MM.1S (cell line): ENCODE measurements around the gene UNC119.

Experiments
- DNase-seq: peaks from one replicate; pipeline ENCODE4 v3.0.0-alpha.2; 2015
- H2AFZ ChIP-seq: fragments of 300-600 bp; sonication (generic); 2 replicates; pipeline ENCODE4 v1.6.0; 2016; ENCODE audit warnings: antibody characterized with exemption, low read length
- H3F3A ChIP-seq: fragments of 300-600 bp; sonication (generic); 2 replicates; pipeline ENCODE4 v1.6.1; 2016; ENCODE audit warnings: mild to moderate bottlenecking, antibody characterized with exemption, low read length, moderate library complexity, mixed read lengths; ENCODE audit not compliant: insufficient read depth
- H3K27ac ChIP-seq: fragments of 300-600 bp; sonication (generic); 2 replicates; pipeline ENCODE4 v1.5.1; 2016; ENCODE audit warnings: mild to moderate bottlenecking, low read length
- H3K27me3 ChIP-seq: fragments of 300-600 bp; sonication (generic); replicated peaks from 2 replicates; pipeline ENCODE4 v1.6.0; 2016; ENCODE audit warnings: low read length; ENCODE audit not compliant: insufficient read depth
- H3K36me3 ChIP-seq: fragments of 300-600 bp; sonication (generic); replicated peaks from 2 replicates; pipeline ENCODE4 v1.6.1; 2016; ENCODE audit warnings: mild to moderate bottlenecking, low read length, mixed read lengths; ENCODE audit not compliant: insufficient read depth
- H3K4me1 ChIP-seq: fragments of 300-600 bp; sonication (generic); 2 replicates; pipeline ENCODE4 v1.6.1; 2016; ENCODE audit warnings: low read length, mixed read lengths
- H3K4me2 ChIP-seq: fragments of 300-600 bp; sonication (generic); 2 replicates; pipeline ENCODE4 v1.6.0; 2016; ENCODE audit warnings: low read depth, low read length
- H3K4me3 ChIP-seq: fragments of 300-600 bp; sonication (generic); 2 replicates; pipeline ENCODE4 v1.5.1; 2016; ENCODE audit warnings: low read length, mixed read lengths
- H3K79me2 ChIP-seq: fragments of 300-600 bp; sonication (generic); 2 replicates; pipeline ENCODE4 v1.6.1; 2016; ENCODE audit warnings: mixed run types, low read length, mixed read lengths
- H3K9ac ChIP-seq: fragments of 300-600 bp; sonication (generic); 2 replicates; pipeline ENCODE4 v1.6.1; 2016; ENCODE audit warnings: low read length, mixed read lengths
- H3K9me2 ChIP-seq: fragments of 300-600 bp; sonication (generic); replicated peaks from 2 replicates; pipeline ENCODE4 v1.6.1; 2016; ENCODE audit warnings: mild to moderate bottlenecking, low read length, mixed read lengths; ENCODE audit not compliant: insufficient read depth
- H3K9me3 ChIP-seq: fragments of 300-600 bp; sonication (generic); replicated peaks from 2 replicates; pipeline ENCODE4 v1.6.1; 2016; ENCODE audit warnings: mild to moderate bottlenecking, low read length, mixed read lengths; ENCODE audit not compliant: insufficient read depth
- H4K20me1 ChIP-seq: fragments of 300-600 bp; sonication (generic); 2 replicates; pipeline ENCODE4 v1.6.1; 2016; ENCODE audit warnings: mild to moderate bottlenecking, low read length, moderate library complexity, mixed read lengths; ENCODE audit not compliant: insufficient read depth
- CTCF ChIP-seq: fragments of 300-600 bp; sonication (generic); IDR thresholded peaks from 2 replicates; pipeline ENCODE4 v1.5.1; 2016; ENCODE audit warnings: antibody characterized with exemption, low read length, mixed read lengths
- EZH2 ChIP-seq: fragments of 300-600 bp; sonication (generic); optimal IDR thresholded peaks from 2 replicates; pipeline ENCODE3; 2017; ENCODE audit warnings: low read depth, mild to moderate bottlenecking, antibody characterized with exemption, low read length, mixed read lengths
- EZH2phosphoT487 ChIP-seq: fragments of 300-600 bp; sonication (generic); IDR thresholded peaks from 2 replicates; pipeline ENCODE4 v1.6.1; 2018; ENCODE audit warnings: antibody characterized with exemption, low read length

The UNC119 gene

GRCh38 chr17:28544402-28545140 is 7.9 kb downstream of the UNC119 start:
- H3K9me2 ChIP-seq = no peaks in the 10 kb centered on the region
- no peaks in the 10 kb centered on the region for H4K20me1 ChIP-seq
- no peak overlapping the region for H3K27ac ChIP-seq
- no peak overlapping the region for H2AFZ ChIP-seq
- TF ChIP-seq CTCF (no peak), EZH2 (no peak), EZH2phosphoT487 (no peak)
- H3K27me3 ChIP-seq = peaks cover 23% of the 10 kb centered on the region
- no peak overlapping the region for H3K9ac ChIP-seq
- no peak overlapping the region for H3K4me3 ChIP-seq
- no peaks in the 10 kb centered on the region for H3K9me3 ChIP-seq
- no peaks in the 10 kb centered on the region for H3F3A ChIP-seq
- DNase-seq = no peak
- H3K4me1 ChIP-seq = no peaks in the 10 kb centered on the region
- H3K4me2 ChIP-seq = no peak overlapping the region
- H3K36me3 ChIP-seq = no peaks in the 10 kb centered on the region
- no peaks in the 10 kb centered on the region for H3K79me2 ChIP-seq

GRCh38 chr17:28541439-28541838 is 11.0 kb downstream of the UNC119 start:
- Histone ChIP-seq H3F3A (0 out of 2 replicates have a peak, but pooled peaks cover 7% of the 10 kb centered on the region), H3K27ac (no peak overlapping the region), H3K4me1 (peaks cover 21% of the 10 kb centered on the region), H3K27me3 (peaks cover 52% of the 10 kb centered on the region), H3K79me2 (no peaks in the 10 kb centered on the region), H3K4me3 (no peak overlapping the region), H3K9ac (no peak overlapping the region), H3K9me2 (no peaks in the 10 kb centered on the region), H3K4me2 (no peak overlapping the region), H2AFZ (no peak overlapping the region), H4K20me1 (0 out of 2 replicates have a peak, but pooled peaks cover 2% of the 10 kb centered on the region), H3K36me3 (no peaks in the 10 kb centered on the region), H3K9me3 (no peaks in the 10 kb centered on the region)
- DNase-seq = no peak
- TF ChIP-seq CTCF (no peak), EZH2 (no peak), EZH2phosphoT487 (no peak)

GRCh38 chr17:28540231-28540630 is 12.2 kb downstream of the UNC119 start:
- Histone ChIP-seq H3K36me3 (no peaks in the 10 kb centered on the region), H3K79me2 (no peaks in the 10 kb centered on the region), H3K4me1 (peaks cover 21% of the 10 kb centered on the region), H3F3A (0 out of 2 replicates have a peak, but pooled peaks cover 7% of the 10 kb centered on the region), H3K9ac (no peak overlapping the region), H3K4me2 (no peak overlapping the region), H3K4me3 (no peak overlapping the region), H3K9me3 (no peaks in the 10 kb centered on the region), H2AFZ (no peak overlapping the region), H3K27ac (no peak overlapping the region), H4K20me1 (0 out of 2 replicates have a peak, but pooled peaks cover 2% of the 10 kb centered on the region), H3K9me2 (no peaks in the 10 kb centered on the region), H3K27me3 (peaks cover 64% of the 10 kb centered on the region)
- no peak for TF ChIP-seq EZH2phosphoT487
- DNase-seq = no peak
